A673 (cell line): Measurements from ENCODE around the gene INPP4B. TPM values are rescaled to one million over a fixed set of nuclear protein-coding genes. Genes with fewer than 3 reads are reported as not detected.

Source experiments
- BruUV-seq: library from RNA; stranded (reverse); fragments of 400-500 nt; replicated peaks from 2 replicates; lab custom pipeline; 2021; lab: Mats Ljungman, UMichigan
- CTCF ChIA-PET: fragments of 300-600 bp; sonication (Branson Sonifier 250); formaldehyde crosslinking; loops from one replicate; lab custom pipeline; 2022; ENCODE audit warnings: antibody characterized with exemption; lab: Charles Lee
- POLR2A ChIA-PET: fragments of 300-600 bp; sonication (Branson Sonifier 250); formaldehyde crosslinking; loops from one replicate; lab custom pipeline; 2022; ENCODE audit warnings: antibody characterized with exemption; ENCODE audit not compliant: low non-redundant PET; lab: Charles Lee
- DNase-seq: peaks from one replicate; pipeline ENCODE4 v3.0.0-alpha.2; 2015; ENCODE audit warnings: low spot score
- H3K27ac ChIP-seq: fragments of 200-600 bp; sonication (generic); 2 replicates; pipeline ENCODE4 v1.5.1; 2016; ENCODE audit warnings: mixed run types, low read depth, mild to moderate bottlenecking, mixed read lengths, antibody characterized with exemption, low read length; ENCODE audit not compliant: poor library complexity, severe bottlenecking
- H3K27me3 ChIP-seq: fragments of 200-600 bp; sonication (generic); replicated peaks from 2 replicates; pipeline ENCODE4 v1.6.1; 2017; ENCODE audit warnings: mixed run types, low read depth, mild to moderate bottlenecking, mixed read lengths, antibody characterized with exemption, low read length; ENCODE audit not compliant: insufficient read depth, poor library complexity
- H3K36me3 ChIP-seq: fragments of 200-600 bp; sonication (generic); 2 replicates; pipeline ENCODE4 v1.6.1; 2016; ENCODE audit warnings: mixed run types, mild to moderate bottlenecking, mixed read lengths, antibody characterized with exemption, low read length; ENCODE audit not compliant: insufficient read depth, poor library complexity, severe bottlenecking
- H3K4me1 ChIP-seq: fragments of 200-600 bp; sonication (generic); 2 replicates; pipeline ENCODE4 v1.6.1; 2017; ENCODE audit warnings: mixed run types, mild to moderate bottlenecking, mixed read lengths, antibody characterized with exemption, low read length; ENCODE audit not compliant: insufficient read depth, poor library complexity, severe bottlenecking
- H3K4me3 ChIP-seq: fragments of 200-600 bp; sonication (generic); 2 replicates; pipeline ENCODE4 v1.5.1; 2016; ENCODE audit warnings: low read depth, mixed run types, mild to moderate bottlenecking, mixed read lengths, low read length; ENCODE audit not compliant: poor library complexity, severe bottlenecking
- H3K9me3 ChIP-seq: fragments of 200-600 bp; sonication (generic); 2 replicates; pipeline ENCODE4 v1.6.1; 2016; ENCODE audit warnings: mixed run types, low read depth, mild to moderate bottlenecking, mixed read lengths, antibody characterized with exemption, low read length; ENCODE audit not compliant: poor library complexity, severe bottlenecking
- CTCF ChIP-seq: fragments of 300-800, 200-600 bp; sonication (generic); conservative IDR thresholded peaks from 2 replicates; pipeline ENCODE4 v1.5.1; 2017; ENCODE audit warnings: low read depth, mild to moderate bottlenecking, antibody characterized with exemption, low read length, moderate library complexity, mixed read lengths
- EZH2 ChIP-seq: fragments of 200-600 bp; sonication (generic); IDR thresholded peaks from 2 replicates; pipeline ENCODE4 v1.6.1; 2017; ENCODE audit warnings: borderline replicate concordance, low read depth, mild to moderate bottlenecking, mixed read lengths, antibody characterized with exemption, low read length; ENCODE audit not compliant: poor library complexity, severe bottlenecking
- intact Hi-C: fragments of 100-400 bp; cut with micrococcal nuclease; formaldehyde crosslinking; loops from one replicate; pipeline ENCODE4 v1.10.0; 2022; ENCODE audit not compliant: unreplicated experiment
- total RNA-seq: library from RNA; stranded (reverse); gene quantifications from 2 replicates; pipeline ENCODE4 v1.2.3, GENCODE V29; 2021

The INPP4B gene
- total RNA-seq, 1 experiment from 2014 or later = 13.1 TPM

DNA sequence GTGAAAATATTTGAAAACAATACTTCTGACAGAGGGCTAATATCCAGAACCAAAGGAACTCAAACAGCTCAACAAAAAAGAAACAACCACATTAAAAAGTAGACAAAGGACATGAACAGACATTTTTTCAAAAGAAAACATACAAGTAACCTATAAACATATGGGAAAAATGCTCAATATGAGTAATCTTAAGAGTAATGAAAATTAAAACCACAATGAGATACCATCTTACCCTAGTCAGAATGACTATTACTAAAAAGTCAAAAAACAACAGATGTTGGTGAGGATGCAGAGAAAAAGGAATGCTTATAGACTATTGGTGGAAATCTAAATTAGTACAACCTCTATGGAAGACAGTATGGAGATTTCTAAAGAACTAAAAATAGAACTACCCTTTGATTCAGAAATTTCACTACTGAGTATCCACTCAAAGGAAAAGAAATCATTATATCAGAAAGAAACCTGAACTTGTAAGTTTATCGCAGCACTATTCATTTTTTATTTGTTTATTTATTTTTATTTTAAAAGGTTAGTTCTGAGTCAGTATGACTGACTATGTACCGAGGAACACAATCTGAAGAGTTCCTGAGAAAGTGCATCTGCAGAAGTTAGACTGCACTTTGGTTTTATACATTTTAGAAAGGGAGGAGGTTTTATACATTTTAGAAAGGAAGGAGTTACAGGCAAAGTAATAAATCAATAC, 231.3 kb downstream of the INPP4B start:
- intact Hi-C loops = no loop called here
- H3K4me3 ChIP-seq = no peak overlapping the region
- DNase-seq = no peak
- CTCF ChIA-PET = no interaction called here
- TF ChIP-seq CTCF (no peak), EZH2 (no peak)
- no peaks in the 10 kb centered on the region for H3K9me3 ChIP-seq
- no peaks in the 10 kb centered on the region for H3K4me1 ChIP-seq
- no peak overlapping the region for H3K27ac ChIP-seq
- no TSS peak for BruUV-seq
- no peaks in the 10 kb centered on the region for H3K36me3 ChIP-seq
- H3K27me3 ChIP-seq = no peaks in the 10 kb centered on the region
- POLR2A ChIA-PET = no interaction called here

DNA sequence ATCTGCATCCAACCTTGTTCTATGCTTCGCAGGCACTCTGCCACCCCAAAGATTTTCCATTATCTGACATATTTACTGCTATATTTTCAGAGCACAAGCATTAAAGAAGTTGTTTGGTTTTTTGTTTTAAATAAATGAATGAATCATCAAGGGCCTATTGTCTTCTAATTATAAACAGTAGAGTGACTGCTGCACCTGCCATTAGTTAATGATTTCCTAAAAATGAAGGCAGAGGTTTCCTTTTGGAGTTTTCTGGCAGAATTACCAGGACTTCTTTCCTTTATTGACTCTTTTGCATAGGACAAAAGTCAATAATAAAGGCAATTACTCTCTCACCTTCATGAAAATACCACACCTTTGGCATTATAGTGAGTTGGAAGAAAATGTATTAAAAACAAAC, 238.1 kb downstream of the INPP4B start:
- intact Hi-C loops = no loop called here
- Histone ChIP-seq H3K4me3 (no peak overlapping the region), H3K36me3 (no peaks in the 10 kb centered on the region), H3K4me1 (no peaks in the 10 kb centered on the region), H3K27ac (no peak overlapping the region), H3K9me3 (peaks cover 7% of the 10 kb centered on the region), H3K27me3 (no peaks in the 10 kb centered on the region)
- ChIA-PET POLR2A (no interaction called here), CTCF (no interaction called here)
- BruUV-seq = no TSS peak
- no peak for TF ChIP-seq CTCF
- TF ChIP-seq EZH2 = no peak
- no peak for DNase-seq

DNA sequence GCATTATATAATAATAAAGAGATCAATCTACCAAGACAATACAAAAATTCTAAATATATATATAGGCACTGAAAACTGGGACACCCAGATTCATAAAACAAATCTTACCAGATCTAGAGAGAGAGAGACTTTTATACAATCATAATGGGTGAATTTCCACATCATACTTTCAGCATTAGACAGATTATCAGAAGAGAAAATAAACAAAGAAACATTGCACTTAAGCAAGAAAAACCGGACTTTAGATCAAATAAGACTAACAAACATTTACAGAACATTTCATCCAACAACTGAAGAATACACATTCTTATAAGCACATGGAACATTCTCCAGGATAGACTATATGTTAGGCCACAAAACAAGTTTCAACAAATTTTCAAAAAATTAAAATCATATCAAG, 245.1 kb downstream of the INPP4B start:
- intact Hi-C loops = no loop called here
- H3K4me1 ChIP-seq = no peaks in the 10 kb centered on the region
- POLR2A ChIA-PET = no interaction called here

More for the DNA sequence above, 245.1 kb downstream of the INPP4B start:
- no peaks in the 10 kb centered on the region for H3K36me3 ChIP-seq
- TF ChIP-seq CTCF = no peak
- TF ChIP-seq EZH2 = no peak
- BruUV-seq = no TSS peak
- CTCF ChIA-PET = no interaction called here
- no peak overlapping the region for H3K4me3 ChIP-seq
- H3K27me3 ChIP-seq = no peaks in the 10 kb centered on the region
- peaks cover 7% of the 10 kb centered on the region for H3K9me3 ChIP-seq
- no peak for DNase-seq
- H3K27ac ChIP-seq = no peak overlapping the region
